DOHH2 (cell line): ENCODE data around the gene ANXA10.

Source experiments
- H3F3A ChIP-seq: fragments of 200-600 bp; sonication (generic), shearing (Covaris generic); 2 replicates; pipeline ENCODE4 v1.6.0; 2016; ENCODE audit warnings: antibody characterized with exemption, mild to moderate bottlenecking; ENCODE audit not compliant: control insufficient read depth, insufficient read depth
- H3K27ac ChIP-seq: fragments of 200-600 bp; sonication (generic); 2 replicates; pipeline ENCODE4 v1.5.1; 2014; ENCODE audit warnings: low read depth, mild to moderate bottlenecking, low read length, moderate library complexity
- H3K27me3 ChIP-seq: fragments of 200-600 bp; sonication (generic); 2 replicates; pipeline ENCODE4 v1.6.1; 2014; ENCODE audit warnings: mild to moderate bottlenecking, low read length, mixed read lengths; ENCODE audit not compliant: control insufficient read depth
- H3K36me3 ChIP-seq: fragments of 200-600 bp; sonication (generic); 2 replicates; pipeline ENCODE4 v1.6.1; 2014; ENCODE audit warnings: mild to moderate bottlenecking, low read length, moderate library complexity, mixed read lengths; ENCODE audit not compliant: control insufficient read depth
- H3K4me1 ChIP-seq: fragments of 200-600 bp; sonication (generic); 2 replicates; pipeline ENCODE4 v1.6.1; 2014; ENCODE audit warnings: mild to moderate bottlenecking, low read length, mixed read lengths; ENCODE audit not compliant: control insufficient read depth
- H3K4me2 ChIP-seq: fragments of 200-600 bp; sonication (generic); 2 replicates; pipeline ENCODE4 v1.6.0; 2014; ENCODE audit warnings: mild to moderate bottlenecking, low read length, moderate library complexity
- H3K4me3 ChIP-seq: fragments of 200-600 bp; sonication (generic); 2 replicates; pipeline ENCODE4 v1.5.1; 2014; ENCODE audit warnings: mild to moderate bottlenecking, low read length, mixed read lengths
- H3K79me2 ChIP-seq: fragments of 200-600 bp; sonication (generic); 2 replicates; pipeline ENCODE4 v1.6.1; 2014; ENCODE audit warnings: mild to moderate bottlenecking, low read length, mixed read lengths; ENCODE audit not compliant: control insufficient read depth
- H3K9me2 ChIP-seq: fragments of 200-600 bp; sonication (generic); replicated peaks from 2 replicates; pipeline ENCODE4 v1.6.1; 2014; ENCODE audit warnings: mild to moderate bottlenecking, low read length, mixed read lengths; ENCODE audit not compliant: control insufficient read depth
- H3K9me3 ChIP-seq: fragments of 200-600 bp; sonication (generic); 2 replicates; pipeline ENCODE4 v1.6.1; 2014; ENCODE audit warnings: antibody characterized with exemption, low read length, mixed read lengths; ENCODE audit not compliant: control insufficient read depth, insufficient read depth
- H4K20me1 ChIP-seq: fragments of 200-600 bp; sonication (generic); 2 replicates; pipeline ENCODE4 v1.6.0; 2014; ENCODE audit warnings: low read depth, mild to moderate bottlenecking, antibody characterized with exemption, low read length, moderate library complexity; ENCODE audit not compliant: control insufficient read depth, insufficient read depth
- EZH2phosphoT487 ChIP-seq: fragments of 200-600 bp; sonication (generic); IDR thresholded peaks from 2 replicates; pipeline ENCODE4 v1.6.1; 2017; ENCODE audit warnings: borderline replicate concordance, mild to moderate bottlenecking, antibody characterized with exemption, low read length, moderate library complexity, mixed read lengths
- TF ChIP-seq, protein P1 (sequence below): fragments of 200-600 bp; sonication (generic); IDR thresholded peaks from one replicate; pipeline ENCODE4 v1.5.1; 2014; ENCODE audit warnings: antibody characterized with exemption, mild to moderate bottlenecking, low read depth, low read length; ENCODE audit not compliant: poor library complexity, severe bottlenecking

ANXA10 gene

DNA sequence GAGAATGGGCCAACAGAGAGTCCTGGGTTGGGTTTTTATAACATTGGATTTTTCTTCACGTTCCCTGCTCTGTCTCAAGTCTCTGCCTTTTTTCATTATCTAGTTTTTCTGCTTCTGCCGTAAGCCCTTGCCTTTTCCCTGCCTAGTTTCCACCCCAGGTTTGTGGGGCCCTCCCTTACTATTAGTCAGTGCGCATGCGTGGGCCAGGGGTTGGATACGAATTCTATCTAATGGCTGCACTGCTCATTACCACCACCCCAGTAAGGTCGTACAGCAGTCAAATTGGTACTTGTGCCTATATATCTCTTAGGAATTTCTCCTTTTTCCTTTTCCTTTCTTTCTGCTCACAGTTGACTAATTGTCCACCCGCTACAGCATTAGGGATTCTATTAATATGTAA, 49.4 kb downstream of the ANXA10 start:
- no peaks in the 10 kb centered on the region for H3K36me3 ChIP-seq

DNA sequence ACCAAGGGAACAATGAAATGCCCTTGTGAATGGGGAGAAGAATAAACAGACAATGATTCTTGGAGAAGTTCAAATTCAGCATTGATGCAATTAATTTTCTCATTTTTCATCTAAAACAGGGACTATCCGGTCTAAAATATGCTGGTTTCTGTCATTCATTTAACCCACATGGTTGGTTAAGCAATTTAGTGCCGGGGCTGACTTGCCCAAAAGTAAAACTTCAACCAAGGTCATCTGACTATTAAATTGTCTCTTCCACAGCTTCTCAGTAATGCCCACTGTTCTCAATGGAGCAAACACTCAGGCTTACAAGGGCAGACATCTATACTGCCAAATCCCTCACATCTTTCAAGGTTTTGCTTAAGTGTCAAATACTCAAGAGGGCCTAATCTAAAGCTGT, 51.3 kb downstream of the ANXA10 start:
- no peak for TF ChIP-seq EZH2phosphoT487
- TF ChIP-seq, protein P1, sequence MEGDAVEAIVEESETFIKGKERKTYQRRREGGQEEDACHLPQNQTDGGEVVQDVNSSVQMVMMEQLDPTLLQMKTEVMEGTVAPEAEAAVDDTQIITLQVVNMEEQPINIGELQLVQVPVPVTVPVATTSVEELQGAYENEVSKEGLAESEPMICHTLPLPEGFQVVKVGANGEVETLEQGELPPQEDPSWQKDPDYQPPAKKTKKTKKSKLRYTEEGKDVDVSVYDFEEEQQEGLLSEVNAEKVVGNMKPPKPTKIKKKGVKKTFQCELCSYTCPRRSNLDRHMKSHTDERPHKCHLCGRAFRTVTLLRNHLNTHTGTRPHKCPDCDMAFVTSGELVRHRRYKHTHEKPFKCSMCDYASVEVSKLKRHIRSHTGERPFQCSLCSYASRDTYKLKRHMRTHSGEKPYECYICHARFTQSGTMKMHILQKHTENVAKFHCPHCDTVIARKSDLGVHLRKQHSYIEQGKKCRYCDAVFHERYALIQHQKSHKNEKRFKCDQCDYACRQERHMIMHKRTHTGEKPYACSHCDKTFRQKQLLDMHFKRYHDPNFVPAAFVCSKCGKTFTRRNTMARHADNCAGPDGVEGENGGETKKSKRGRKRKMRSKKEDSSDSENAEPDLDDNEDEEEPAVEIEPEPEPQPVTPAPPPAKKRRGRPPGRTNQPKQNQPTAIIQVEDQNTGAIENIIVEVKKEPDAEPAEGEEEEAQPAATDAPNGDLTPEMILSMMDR: no peak
- Histone ChIP-seq H3K9me2 (no peaks in the 10 kb centered on the region), H3F3A (no peaks in the 10 kb centered on the region)

More for the DNA sequence above, 49.4 kb downstream of the ANXA10 start:
- no peaks in the 10 kb centered on the region for H3K9me2 ChIP-seq
- no peaks in the 10 kb centered on the region for H4K20me1 ChIP-seq
- no peaks in the 10 kb centered on the region for H3F3A ChIP-seq
- no peaks in the 10 kb centered on the region for H3K4me1 ChIP-seq
- no peaks in the 10 kb centered on the region for H3K79me2 ChIP-seq
- H3K4me2 ChIP-seq: no peak overlapping the region
- no peaks in the 10 kb centered on the region for H3K27me3 ChIP-seq
- H3K9me3 ChIP-seq: no peaks in the 10 kb centered on the region
- no peak overlapping the region for H3K27ac ChIP-seq
- TF ChIP-seq, protein P1: no peak
- TF ChIP-seq EZH2phosphoT487: no peak
- no peak overlapping the region for H3K4me3 ChIP-seq

DNA sequence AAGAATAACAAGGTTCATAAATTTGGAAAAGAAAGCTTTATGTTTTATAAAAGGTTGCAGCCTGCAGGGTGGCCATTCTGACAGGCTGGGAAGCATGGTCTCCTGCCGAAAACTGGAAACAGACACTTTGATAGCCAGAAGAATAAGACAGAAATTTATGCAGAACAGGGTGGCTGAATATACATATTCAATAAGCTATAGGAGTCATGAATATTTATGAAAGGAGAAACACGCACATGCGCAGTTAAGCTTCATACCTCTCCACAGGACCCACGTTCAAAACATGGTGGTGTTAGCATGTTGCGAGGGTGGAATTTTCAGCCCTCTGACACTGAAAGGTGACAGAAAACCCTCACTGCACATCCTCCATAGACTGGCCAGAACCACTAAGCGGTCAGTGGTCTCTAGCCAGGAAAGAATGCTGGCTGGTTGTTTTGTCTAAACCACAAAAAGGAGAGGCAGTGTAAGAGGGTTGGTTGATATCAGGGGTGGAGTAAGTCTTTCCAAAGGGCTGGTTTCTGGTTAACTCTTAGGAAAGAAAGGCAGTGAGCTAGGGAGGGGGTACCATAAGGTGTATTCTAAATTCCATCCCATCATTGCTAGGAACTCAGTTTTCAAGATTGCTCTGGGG, 58.2 kb downstream of the ANXA10 start:
- TF ChIP-seq, protein P1: no peak
- TF ChIP-seq EZH2phosphoT487: no peak
- Histone ChIP-seq H3F3A (no peaks in the 10 kb centered on the region), H3K36me3 (no peaks in the 10 kb centered on the region), H3K9me2 (no peaks in the 10 kb centered on the region), H3K27me3 (no peaks in the 10 kb centered on the region), H3K9me3 (no peaks in the 10 kb centered on the region), H3K4me1 (no peaks in the 10 kb centered on the region), H4K20me1 (no peaks in the 10 kb centered on the region), H3K79me2 (no peaks in the 10 kb centered on the region), H3K4me2 (no peak overlapping the region), H3K27ac (no peak overlapping the region), H3K4me3 (no peak overlapping the region)

More for the DNA sequence above, 51.3 kb downstream of the ANXA10 start:
- Histone ChIP-seq H3K27ac (no peak overlapping the region), H3K4me1 (no peaks in the 10 kb centered on the region), H3K4me3 (no peak overlapping the region), H3K9me3 (no peaks in the 10 kb centered on the region), H3K36me3 (no peaks in the 10 kb centered on the region), H3K4me2 (no peak overlapping the region), H3K79me2 (no peaks in the 10 kb centered on the region), H3K27me3 (no peaks in the 10 kb centered on the region), H4K20me1 (no peaks in the 10 kb centered on the region)
